RWPE2 (cell line): ENCODE measurements around the gene TTLL7.

Source experiments
- ATAC-seq: fragments of 200-7000 bp; cut with Tn5 transposase; 3 replicates; pipeline ENCODE4 v1.9.1; 2021; ENCODE audit warnings: low read depth
- DNase-seq: peaks from one replicate; pipeline ENCODE4 v3.0.0-alpha.2; 2020; ENCODE audit warnings: low spot score
- H3K27ac ChIP-seq: fragments of 450-650 bp; 2 replicates; pipeline ENCODE4 v1.5.1; 2017; ENCODE audit warnings: mild to moderate bottlenecking; ENCODE audit not compliant: poor library complexity, severe bottlenecking
- H3K27me3 ChIP-seq: fragments of 250-450 bp; sonication (Bioruptor Pico); 2 replicates; pipeline ENCODE4 v1.5.1; 2021; ENCODE audit warnings: mild to moderate bottlenecking, moderate library complexity; ENCODE audit not compliant: insufficient read depth, poor library complexity, severe bottlenecking
- H3K36me3 ChIP-seq: fragments of 250-450 bp; sonication (Bioruptor Pico); 2 replicates; pipeline ENCODE4 v1.5.1; 2020; ENCODE audit warnings: low read depth, mild to moderate bottlenecking, moderate library complexity
- H3K4me1 ChIP-seq: fragments of 250-450 bp; sonication (Bioruptor Pico); 2 replicates; pipeline ENCODE4 v1.5.1; 2021; ENCODE audit warnings: mild to moderate bottlenecking, moderate library complexity; ENCODE audit not compliant: insufficient read depth, poor library complexity, severe bottlenecking
- H3K4me3 ChIP-seq: fragments of 250-450 bp; sonication (Bioruptor Pico); 2 replicates; pipeline ENCODE4 v1.5.1; 2021; ENCODE audit warnings: mild to moderate bottlenecking, moderate library complexity; ENCODE audit not compliant: severe bottlenecking
- H3K9me3 ChIP-seq: fragments of 250-450 bp; sonication (Bioruptor Pico); 2 replicates; pipeline ENCODE4 v1.5.1; 2021; ENCODE audit warnings: mild to moderate bottlenecking, moderate library complexity; ENCODE audit not compliant: severe bottlenecking
- TF ChIP-seq, protein P1 (sequence below): fragments of 450-650 bp; IDR thresholded peaks from one replicate; pipeline ENCODE4 v1.5.1; 2017; ENCODE audit warnings: mild to moderate bottlenecking, moderate library complexity; ENCODE audit not compliant: poor library complexity, severe bottlenecking

TTLL7 gene

DNA sequence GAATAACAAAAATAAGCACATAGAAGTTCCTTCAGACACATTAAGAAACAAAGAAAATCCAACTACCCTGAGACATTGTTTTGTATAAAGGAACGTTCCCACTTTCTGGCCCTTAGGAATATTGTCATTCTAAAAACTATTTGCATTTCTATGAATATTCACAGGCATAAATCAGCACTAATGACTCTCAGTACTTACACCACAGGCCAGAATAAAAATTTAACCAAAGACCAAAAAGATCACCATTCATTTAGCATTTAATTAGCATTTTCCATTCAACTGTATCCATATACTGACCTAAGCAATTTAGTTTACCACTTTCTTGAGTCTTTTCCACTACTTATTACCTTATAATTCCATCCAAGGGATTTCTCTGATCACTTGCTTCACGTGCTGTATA lies 75.4 kb downstream of the TTLL7 start:
- Histone ChIP-seq H3K9me3 (no peaks in the 10 kb centered on the region), H3K36me3 (no peaks in the 10 kb centered on the region), H3K4me1 (no peaks in the 10 kb centered on the region), H3K27ac (no peak overlapping the region), H3K4me3 (no peak overlapping the region), H3K27me3 (no peaks in the 10 kb centered on the region)
- DNase-seq = no peak
- ATAC-seq = no peak
- TF ChIP-seq, protein P1, sequence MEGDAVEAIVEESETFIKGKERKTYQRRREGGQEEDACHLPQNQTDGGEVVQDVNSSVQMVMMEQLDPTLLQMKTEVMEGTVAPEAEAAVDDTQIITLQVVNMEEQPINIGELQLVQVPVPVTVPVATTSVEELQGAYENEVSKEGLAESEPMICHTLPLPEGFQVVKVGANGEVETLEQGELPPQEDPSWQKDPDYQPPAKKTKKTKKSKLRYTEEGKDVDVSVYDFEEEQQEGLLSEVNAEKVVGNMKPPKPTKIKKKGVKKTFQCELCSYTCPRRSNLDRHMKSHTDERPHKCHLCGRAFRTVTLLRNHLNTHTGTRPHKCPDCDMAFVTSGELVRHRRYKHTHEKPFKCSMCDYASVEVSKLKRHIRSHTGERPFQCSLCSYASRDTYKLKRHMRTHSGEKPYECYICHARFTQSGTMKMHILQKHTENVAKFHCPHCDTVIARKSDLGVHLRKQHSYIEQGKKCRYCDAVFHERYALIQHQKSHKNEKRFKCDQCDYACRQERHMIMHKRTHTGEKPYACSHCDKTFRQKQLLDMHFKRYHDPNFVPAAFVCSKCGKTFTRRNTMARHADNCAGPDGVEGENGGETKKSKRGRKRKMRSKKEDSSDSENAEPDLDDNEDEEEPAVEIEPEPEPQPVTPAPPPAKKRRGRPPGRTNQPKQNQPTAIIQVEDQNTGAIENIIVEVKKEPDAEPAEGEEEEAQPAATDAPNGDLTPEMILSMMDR = no peak

DNA sequence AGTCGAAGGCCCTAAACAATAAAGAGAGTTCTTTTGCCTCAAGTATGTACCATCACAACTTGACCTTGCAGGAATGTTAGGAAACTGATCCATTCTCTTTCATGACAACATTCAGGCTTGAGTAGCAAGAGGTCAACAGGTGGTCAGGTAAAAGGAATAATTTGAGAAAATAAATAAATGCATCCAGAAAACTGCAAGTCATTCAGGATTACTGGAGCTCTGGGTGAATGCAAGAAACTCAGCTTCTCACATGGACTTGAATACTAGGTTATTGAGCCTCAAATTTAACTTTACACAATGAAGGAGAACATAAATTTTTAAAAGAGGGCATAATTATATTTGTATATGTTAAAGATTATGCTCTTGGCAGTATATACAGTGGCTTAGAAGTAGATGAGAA lies 76.5 kb downstream of the TTLL7 start:
- TF ChIP-seq, protein P1 = no peak
- Histone ChIP-seq H3K4me3 (no peak overlapping the region), H3K27me3 (no peaks in the 10 kb centered on the region), H3K27ac (no peak overlapping the region), H3K4me1 (no peaks in the 10 kb centered on the region), H3K9me3 (no peaks in the 10 kb centered on the region), H3K36me3 (no peaks in the 10 kb centered on the region)
- ATAC-seq = no peak
- no peak for DNase-seq

DNA sequence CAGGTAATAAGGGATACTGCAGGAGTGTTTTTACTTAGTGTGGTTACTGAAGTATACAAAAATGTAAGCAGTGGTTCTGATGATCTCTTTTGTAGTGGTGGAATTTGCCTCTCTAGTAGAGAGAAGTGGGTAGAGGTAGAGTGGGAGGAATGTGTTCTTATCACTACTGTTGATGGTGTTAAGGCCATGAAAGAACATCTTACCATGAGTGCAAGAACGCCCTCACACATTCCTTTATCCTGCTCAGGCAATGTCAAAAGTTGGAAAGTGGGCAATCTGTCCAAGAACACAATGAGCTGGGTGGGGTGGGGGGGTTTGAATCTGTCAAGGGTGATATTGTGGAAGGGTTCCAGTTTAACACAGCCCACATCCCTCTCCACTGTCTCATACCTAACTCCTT lies 78.6 kb downstream of the TTLL7 start:
- Histone ChIP-seq H3K9me3 (no peaks in the 10 kb centered on the region), H3K4me1 (no peaks in the 10 kb centered on the region), H3K36me3 (no peaks in the 10 kb centered on the region), H3K4me3 (no peak overlapping the region), H3K27ac (no peak overlapping the region), H3K27me3 (no peaks in the 10 kb centered on the region)
- ATAC-seq (no peak), DNase-seq (no peak)
- TF ChIP-seq, protein P1 = no peak

DNA sequence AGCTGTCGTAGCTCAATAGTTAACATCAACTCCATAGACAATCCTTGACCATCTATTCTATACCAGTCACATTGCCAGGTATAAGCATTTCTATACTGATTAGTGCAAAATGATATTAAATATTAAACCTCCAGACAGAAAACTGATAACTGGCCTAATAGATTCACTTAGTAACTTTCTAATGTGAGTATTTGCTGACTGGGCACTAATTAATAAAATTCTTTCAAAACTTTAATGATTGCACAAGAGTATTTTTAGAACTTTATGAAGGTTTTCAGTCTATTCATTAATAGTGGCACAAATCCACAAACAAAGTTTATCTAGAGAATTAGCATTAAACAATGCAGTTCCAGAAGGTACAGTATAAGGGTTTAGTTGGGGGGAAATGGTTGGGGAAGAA lies 79.1 kb downstream of the TTLL7 start:
- Histone ChIP-seq H3K4me1 (no peaks in the 10 kb centered on the region), H3K4me3 (no peak overlapping the region), H3K27me3 (no peaks in the 10 kb centered on the region), H3K36me3 (no peaks in the 10 kb centered on the region), H3K27ac (no peak overlapping the region), H3K9me3 (no peaks in the 10 kb centered on the region)
- DNase-seq (no peak), ATAC-seq (no peak)
- TF ChIP-seq, protein P1 = no peak

DNA sequence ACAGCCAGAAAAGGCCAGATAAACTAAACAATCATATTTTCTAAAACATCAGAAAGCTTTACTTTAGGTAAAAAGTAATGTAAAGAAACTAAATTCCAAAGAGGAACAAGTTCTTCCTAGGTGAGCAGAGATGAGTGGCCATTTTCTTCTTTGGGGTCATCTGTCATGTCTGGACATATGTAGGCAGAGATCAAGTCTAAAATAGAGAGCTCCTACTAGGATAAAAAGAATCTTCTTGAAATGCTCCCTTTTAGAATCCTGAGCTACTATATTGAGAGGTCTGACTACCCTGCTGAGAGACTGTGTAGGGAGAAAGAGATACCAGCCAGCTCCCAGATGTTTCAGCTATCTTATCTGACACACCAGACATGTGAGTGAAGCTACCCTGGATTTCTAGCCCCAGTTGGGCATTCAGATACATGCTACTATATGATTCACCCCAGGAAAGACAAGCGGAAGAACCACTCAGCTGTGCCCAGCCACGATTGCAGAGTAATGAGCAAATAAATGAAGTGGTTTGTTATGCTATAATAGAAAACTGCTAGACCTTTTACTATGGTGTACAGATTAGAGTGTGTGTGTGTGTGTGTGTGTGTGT lies 80.1 kb downstream of the TTLL7 start:
- TF ChIP-seq, protein P1 = no peak
- ATAC-seq = no peak

More for the DNA sequence above, 80.1 kb downstream of the TTLL7 start:
- no peak for DNase-seq
- Histone ChIP-seq H3K4me1 (no peaks in the 10 kb centered on the region), H3K27me3 (no peaks in the 10 kb centered on the region), H3K27ac (no peak overlapping the region), H3K4me3 (no peak overlapping the region), H3K9me3 (no peaks in the 10 kb centered on the region), H3K36me3 (no peaks in the 10 kb centered on the region)
